HG03575 (cell line): ENCODE measurements around the gene WDR17.

Source experiments
- ATAC-seq: cut with Tn5 transposase; IDR thresholded peaks from one replicate; pipeline ENCODE4 v1.9.1; 2021; ENCODE audit not compliant: unreplicated experiment, insufficient number of reproducible peaks, low FRiP score; ENCODE audit errors: extremely low read depth

Gene WDR17

DNA sequence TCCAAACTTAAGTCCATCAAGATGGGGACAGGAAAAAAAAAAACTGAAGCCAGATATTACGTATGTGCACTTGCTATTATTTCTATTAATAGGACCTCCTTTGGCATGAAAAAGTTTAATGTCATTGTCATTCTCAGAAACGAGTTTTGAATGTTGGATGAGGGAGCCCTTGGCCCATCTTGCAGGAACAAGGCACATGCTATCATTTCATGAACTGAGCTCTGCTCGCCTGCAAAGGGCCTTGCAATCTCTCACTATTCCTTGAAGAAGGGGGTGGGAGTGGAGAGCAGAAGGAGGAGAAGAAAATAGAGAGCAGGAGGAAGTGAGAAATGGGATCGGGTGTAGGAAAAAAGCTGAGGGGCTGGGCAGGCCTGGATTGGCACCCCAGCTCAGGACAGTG is 164.0 kb downstream of the WDR17 start:
- no peak for ATAC-seq
